Hematopoietic multipotent progenitor cell treated with erythropoietin and hydrocortisone succinate and interleukin-3 and kit ligand, for 15 days (in vitro differentiated cells): ENCODE measurements around the gene TRMT44.

Experiments used
- DNase-seq: peaks from one replicate; pipeline ENCODE4 v3.0.0-alpha.2; 2015; ENCODE audit warnings: low spot score

The TRMT44 gene

DNA sequence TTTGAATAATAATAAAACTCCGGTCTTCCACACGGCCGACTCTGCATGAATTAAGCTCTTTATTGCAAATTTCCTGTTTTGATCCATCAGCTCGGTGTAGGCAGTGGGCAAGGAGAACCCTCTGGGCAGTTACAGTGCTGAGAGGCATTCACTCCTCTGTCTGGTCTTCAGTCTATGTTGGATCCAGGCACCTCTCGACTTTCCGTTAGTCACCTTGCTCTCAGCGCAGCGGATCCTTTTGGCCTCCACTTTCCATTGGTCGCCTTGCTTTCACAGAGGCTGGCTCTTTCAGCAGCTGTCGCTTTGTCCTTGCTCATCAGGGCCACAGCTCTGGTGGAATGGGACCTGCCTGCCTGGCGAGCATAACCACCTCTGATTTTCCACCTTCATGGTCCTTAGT, 52.9 kb downstream of the TRMT44 start:
- no peak for DNase-seq

DNA sequence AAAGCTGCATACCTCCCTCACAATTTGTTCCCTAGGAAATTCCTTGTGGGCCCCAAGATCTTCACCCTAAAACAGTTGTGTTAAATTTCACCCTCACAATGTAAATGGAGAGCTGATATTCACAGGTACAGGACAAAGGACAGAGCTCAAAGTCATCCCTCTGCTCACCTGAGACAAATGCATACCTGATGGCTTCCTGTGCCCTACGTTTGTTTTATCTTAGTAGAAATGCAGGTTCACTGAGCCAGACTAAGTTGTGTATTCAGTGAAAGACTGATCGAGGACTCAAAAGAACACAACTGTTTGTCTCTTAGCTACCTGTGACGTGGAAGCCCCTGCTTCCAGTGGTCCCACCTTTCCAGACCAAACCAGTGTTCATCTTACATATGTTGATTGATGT, 53.6 kb downstream of the TRMT44 start:
- no peak for DNase-seq

- DNase-seq = no peak
These were observed 54.5 kb downstream of the TRMT44 start for GRCh38 chr4:8494983-8495548.

GRCh38 chr4:8495803-8496202, 55.2 kb downstream of the TRMT44 start:
- DNase-seq = no peak

- DNase-seq = no peak
These were observed 57.2 kb downstream of the TRMT44 start for GRCh38 chr4:8497762-8498161.

DNA sequence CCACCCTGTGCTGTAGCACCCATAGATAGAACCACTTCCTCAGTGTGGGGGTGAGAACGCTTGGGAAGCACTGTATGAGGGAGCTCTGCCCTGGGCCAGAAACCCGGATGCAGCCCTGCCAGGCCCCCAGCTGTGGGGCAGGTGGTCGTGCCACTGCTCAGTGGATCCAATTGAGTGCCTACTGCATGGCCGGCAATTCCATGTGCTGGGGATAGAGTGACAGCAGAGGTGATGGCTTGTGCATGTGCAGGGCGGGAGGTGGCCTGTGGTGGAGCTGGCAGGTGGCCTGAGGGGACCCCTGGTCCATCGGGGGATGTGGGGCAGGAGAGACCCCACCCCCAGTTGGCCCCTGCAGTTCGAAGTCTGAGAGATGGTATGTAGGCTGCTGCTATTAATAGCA, 60.4 kb downstream of the TRMT44 start:
- DNase-seq = no peak

GRCh38 chr4:8501781-8502180, 61.2 kb downstream of the TRMT44 start:
- no peak for DNase-seq

GRCh38 chr4:8502371-8502770, 61.8 kb downstream of the TRMT44 start:
- DNase-seq = no peak

GRCh38 chr4:8502836-8503585, 62.4 kb downstream of the TRMT44 start:
- no peak for DNase-seq

GRCh38 chr4:8503801-8504200, 63.2 kb downstream of the TRMT44 start:
- no peak for DNase-seq

- DNase-seq = no peak
These were observed 63.9 kb downstream of the TRMT44 start for GRCh38 chr4:8504279-8505007.

GRCh38 chr4:8505229-8505628, 64.7 kb downstream of the TRMT44 start:
- no peak for DNase-seq

DNA sequence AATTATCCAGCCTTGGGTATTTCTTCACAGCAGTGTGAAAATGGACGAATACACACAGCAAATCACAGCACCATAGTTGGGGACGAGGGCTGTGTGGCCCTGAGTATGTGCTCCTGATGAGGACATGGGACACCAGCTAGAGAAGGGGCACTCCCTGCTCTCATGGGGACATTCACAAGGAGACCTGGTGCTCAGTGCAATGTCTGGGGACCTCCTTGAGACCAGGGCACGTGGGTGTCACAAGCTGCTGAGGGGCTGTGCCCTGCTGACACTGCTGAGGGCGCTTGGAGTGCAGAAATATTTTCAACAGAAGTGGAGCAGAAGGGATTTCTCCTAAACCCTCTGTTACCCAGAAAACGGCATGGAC, 65.4 kb downstream of the TRMT44 start:
- no peak for DNase-seq

GRCh38 chr4:8506373-8507195, 66.0 kb downstream of the TRMT44 start:
- DNase-seq = no peak

- no peak for DNase-seq
These were observed 66.6 kb downstream of the TRMT44 start for GRCh38 chr4:8507196-8507570.

DNA sequence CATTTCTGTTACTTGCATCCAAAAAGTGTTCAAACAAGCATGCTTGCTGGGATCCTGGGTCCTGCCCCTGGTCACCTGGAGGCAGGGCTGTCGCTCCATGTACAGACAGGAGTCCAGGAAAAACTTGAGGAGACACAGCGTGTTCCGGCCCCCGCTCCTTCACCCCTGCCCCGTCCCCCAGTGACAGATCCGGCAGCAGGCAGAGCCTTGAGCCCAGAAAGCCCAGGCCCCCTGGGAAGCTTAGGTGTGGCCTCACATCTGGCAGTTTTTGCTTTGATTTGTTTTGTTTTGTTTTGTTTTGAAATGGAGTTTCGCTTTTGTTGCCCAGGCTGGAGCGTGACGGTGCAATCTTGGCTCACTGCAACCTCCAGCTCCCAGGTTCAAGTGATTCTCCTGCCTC, 67.0 kb downstream of the TRMT44 start:
- no peak for DNase-seq

DNA sequence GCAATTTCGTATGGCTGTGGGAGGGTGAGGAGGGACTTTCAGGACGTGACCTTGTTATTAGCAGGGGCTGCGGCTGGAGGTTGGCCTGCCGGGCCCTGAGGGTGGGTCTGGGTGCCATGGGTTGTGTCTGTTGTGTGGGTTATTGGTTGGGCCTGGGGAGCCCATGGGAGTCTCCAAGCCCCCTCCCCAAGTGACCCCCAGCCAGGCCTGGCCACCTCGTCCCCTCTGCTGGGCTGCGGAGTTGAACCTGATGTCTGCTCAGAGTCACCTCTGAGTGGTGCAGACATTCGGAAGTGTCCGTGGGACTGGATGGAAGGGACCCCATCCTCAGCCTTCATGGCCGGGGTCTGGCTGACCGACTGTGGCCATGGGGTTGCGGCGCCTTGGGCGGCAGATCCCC, 67.7 kb downstream of the TRMT44 start:
- DNase-seq = no peak

GRCh38 chr4:8508740-8509139, 68.2 kb downstream of the TRMT44 start:
- DNase-seq = no peak

GRCh38 chr4:8509311-8509950, 68.9 kb downstream of the TRMT44 start:
- no peak for DNase-seq

- DNase-seq = no peak
These were observed 69.6 kb downstream of the TRMT44 start for GRCh38 chr4:8510191-8510590.

- no peak for DNase-seq
These were observed 70.2 kb downstream of the TRMT44 start for GRCh38 chr4:8510611-8511285.

DNA sequence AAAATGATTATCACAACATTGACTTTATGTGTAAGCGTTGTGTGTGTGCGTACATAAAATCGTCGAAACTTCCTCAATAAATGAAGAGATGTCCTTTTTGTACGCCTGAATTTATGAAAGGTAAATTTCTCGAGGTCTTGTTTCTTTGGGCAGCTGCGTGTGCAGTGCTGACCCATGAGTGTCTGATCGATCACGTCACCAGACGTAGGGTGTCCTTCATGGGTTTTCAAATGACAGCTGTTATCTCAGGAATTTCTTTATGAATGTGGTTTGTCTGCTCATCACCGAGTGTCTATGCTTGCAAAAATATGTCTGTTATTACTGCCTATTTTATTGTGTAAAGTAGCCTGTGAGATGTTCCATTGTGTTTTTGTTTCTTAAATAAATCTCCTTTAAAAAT, 71.9 kb downstream of the TRMT44 start:
- no peak for DNase-seq
